ENCODE results near the gene DNAJC22. TPM values are rescaled to one million over a fixed set of nuclear protein-coding genes. Genes with fewer than 3 reads are reported as not detected.
"Not testable (repeated sequence)": the region's sequence is repeated elsewhere in the genome, so short reads cannot be mapped to it uniquely, and the experiment has no call there.

DNAJC22 gene
- under 1 TPM; 0.02 TPM for polyA plus RNA-seq

- Histone ChIP-seq H3K4me3 (ENCODE audit: low read depth in 1 of 2, low read length in 2 of 2) (peak within 1 kb of the TSS; percentile 26 to 37), H3K4me1 (ENCODE audit: control insufficient read depth in 2 of 2, insufficient read depth in 2 of 2, low read length in 1 of 2) (peaks cover 12 to 33% of the 10 kb centered on the region in 2 donors), H3K27ac (ENCODE audit: low read depth in 2 of 2, low read length in 1 of 2) (no peak within 1 kb of the TSS), H3K36me3 (ENCODE audit: control insufficient read depth in 2 of 2, insufficient read depth in 2 of 2, low read length in 1 of 2) (no peaks in the 10 kb centered on the region), H3K27me3 (ENCODE audit: control insufficient read depth in 1 of 2, insufficient read depth in 2 of 2, low read length in 2 of 2) (peaks cover 0 to 20% of the 10 kb centered on the region in 2 donors), H3K9me3 (ENCODE audit: control insufficient read depth in 2 of 2, insufficient read depth in 1 of 2, low read depth in 1 of 2, low read length in 1 of 2) (no peaks in the 10 kb centered on the region)
- WGBS, 2 donors = 2 to 3% methylated on average over 46 to 47 of the region's 47 CpGs
Observed at GRCh38 chr12:49346659-49347310, at the start of gene DNAJC22. DNAJC22 (plus strand) TSS chr12:49346888; CDS start chr12:49348873, 1,985 bp downstream.

- Histone ChIP-seq H3K27me3 (ENCODE audit: control insufficient read depth in 1 of 2, insufficient read depth in 2 of 2, low read length in 2 of 2) (peaks cover 0 to 27% of the 10 kb centered on the region in 2 donors), H3K9me3 (ENCODE audit: control insufficient read depth in 2 of 2, insufficient read depth in 1 of 2, low read depth in 1 of 2, low read length in 1 of 2) (peaks cover 0 to 5% of the 10 kb centered on the region in 2 donors), H3K27ac (ENCODE audit: low read depth in 2 of 2, low read length in 1 of 2) (no peak overlapping the region), H3K4me3 (ENCODE audit: low read depth in 1 of 2, low read length in 2 of 2) (no peak overlapping the region), H3K36me3 (ENCODE audit: control insufficient read depth in 2 of 2, insufficient read depth in 2 of 2, low read length in 1 of 2) (no peaks in the 10 kb centered on the region), H3K4me1 (ENCODE audit: control insufficient read depth in 2 of 2, insufficient read depth in 2 of 2, low read length in 1 of 2) (peaks cover 0 to 33% of the 10 kb centered on the region in 2 donors)
- 23 to 29% methylated on average over 8 of the region's 8 CpGs for WGBS, 2 donors
Observed at GRCh38 chr12:49297695-49298060, 49.0 kb upstream of the DNAJC22 start.

GRCh38 chr12:49298160-49298559 is 48.5 kb upstream of the DNAJC22 start:
- Histone ChIP-seq H3K9me3 (ENCODE audit: control insufficient read depth in 2 of 2, insufficient read depth in 1 of 2, low read depth in 1 of 2, low read length in 1 of 2) (peaks cover 0 to 5% of the 10 kb centered on the region in 2 donors), H3K27ac (ENCODE audit: low read depth in 2 of 2, low read length in 1 of 2) (no peak overlapping the region), H3K4me3 (ENCODE audit: low read depth in 1 of 2, low read length in 2 of 2) (no peak overlapping the region), H3K36me3 (ENCODE audit: control insufficient read depth in 2 of 2, insufficient read depth in 2 of 2, low read length in 1 of 2) (no peaks in the 10 kb centered on the region), H3K4me1 (ENCODE audit: control insufficient read depth in 2 of 2, insufficient read depth in 2 of 2, low read length in 1 of 2) (peaks cover 0 to 29% of the 10 kb centered on the region in 2 donors), H3K27me3 (ENCODE audit: control insufficient read depth in 1 of 2, insufficient read depth in 2 of 2, low read length in 2 of 2) (peaks cover 0 to 27% of the 10 kb centered on the region in 2 donors)
- WGBS, 2 donors = 49 to 52% methylated on average over 6 of the region's 6 CpGs

- peaks cover 0 to 6% of the 10 kb centered on the region in 2 donors for H3K4me1 ChIP-seq (ENCODE audit: control insufficient read depth in 2 of 2, insufficient read depth in 2 of 2, low read length in 1 of 2)
- peaks cover 0 to 5% of the 10 kb centered on the region in 2 donors for H3K9me3 ChIP-seq (ENCODE audit: control insufficient read depth in 2 of 2, insufficient read depth in 1 of 2, low read depth in 1 of 2, low read length in 1 of 2)
- H3K4me3 ChIP-seq (ENCODE audit: low read depth in 1 of 2, low read length in 2 of 2) = no peak overlapping the region
- peaks cover 0 to 16% of the 10 kb centered on the region in 2 donors for H3K27me3 ChIP-seq (ENCODE audit: control insufficient read depth in 1 of 2, insufficient read depth in 2 of 2, low read length in 2 of 2)
- no peaks in the 10 kb centered on the region for H3K36me3 ChIP-seq (ENCODE audit: control insufficient read depth in 2 of 2, insufficient read depth in 2 of 2, low read length in 1 of 2)
- H3K27ac ChIP-seq (ENCODE audit: low read depth in 2 of 2, low read length in 1 of 2) = no peak overlapping the region
- WGBS, 2 donors = 65 to 81% methylated on average over 4 of the region's 4 CpGs
Observed at GRCh38 chr12:49301760-49302159, 44.9 kb upstream of the DNAJC22 start.

- Histone ChIP-seq H3K9me3 (ENCODE audit: control insufficient read depth in 2 of 2, insufficient read depth in 1 of 2, low read depth in 1 of 2, low read length in 1 of 2) (no peaks in the 10 kb centered on the region), H3K27me3 (ENCODE audit: control insufficient read depth in 1 of 2, insufficient read depth in 2 of 2, low read length in 2 of 2) (no peaks in the 10 kb centered on the region), H3K36me3 (ENCODE audit: control insufficient read depth in 2 of 2, insufficient read depth in 2 of 2, low read length in 1 of 2) (no peaks in the 10 kb centered on the region), H3K4me3 (ENCODE audit: low read depth in 1 of 2, low read length in 2 of 2) (no peak overlapping the region), H3K27ac (ENCODE audit: low read depth in 2 of 2, low read length in 1 of 2) (no peak overlapping the region), H3K4me1 (ENCODE audit: control insufficient read depth in 2 of 2, insufficient read depth in 2 of 2, low read length in 1 of 2) (no peaks in the 10 kb centered on the region)
- 72 to 74% methylated on average over 2 of the region's 2 CpGs for WGBS, 2 donors
Observed at GRCh38 chr12:49304161-49304560, 42.5 kb upstream of the DNAJC22 start.

- 73 to 78% methylated on average over 6 of the region's 6 CpGs for WGBS, 2 donors
- H3K27me3 ChIP-seq (ENCODE audit: control insufficient read depth in 1 of 2, insufficient read depth in 2 of 2, low read length in 2 of 2) = no peaks in the 10 kb centered on the region
- no peaks in the 10 kb centered on the region for H3K4me1 ChIP-seq (ENCODE audit: control insufficient read depth in 2 of 2, insufficient read depth in 2 of 2, low read length in 1 of 2)
- no peaks in the 10 kb centered on the region for H3K36me3 ChIP-seq (ENCODE audit: control insufficient read depth in 2 of 2, insufficient read depth in 2 of 2, low read length in 1 of 2)
- no peak overlapping the region for H3K4me3 ChIP-seq (ENCODE audit: low read depth in 1 of 2, low read length in 2 of 2)
- H3K27ac ChIP-seq (ENCODE audit: low read depth in 2 of 2, low read length in 1 of 2) = no peak overlapping the region
- H3K9me3 ChIP-seq (ENCODE audit: control insufficient read depth in 2 of 2, insufficient read depth in 1 of 2, low read depth in 1 of 2, low read length in 1 of 2) = no peaks in the 10 kb centered on the region
Observed at GRCh38 chr12:49305762-49306510, 40.8 kb upstream of the DNAJC22 start.

GRCh38 chr12:49309386-49309785 is 37.3 kb upstream of the DNAJC22 start:
- Histone ChIP-seq H3K27me3 (ENCODE audit: control insufficient read depth in 1 of 2, insufficient read depth in 2 of 2, low read length in 2 of 2) (no peaks in the 10 kb centered on the region), H3K36me3 (ENCODE audit: control insufficient read depth in 2 of 2, insufficient read depth in 2 of 2, low read length in 1 of 2) (no peaks in the 10 kb centered on the region), H3K27ac (ENCODE audit: low read depth in 2 of 2, low read length in 1 of 2) (no peak overlapping the region), H3K9me3 (ENCODE audit: control insufficient read depth in 2 of 2, insufficient read depth in 1 of 2, low read depth in 1 of 2, low read length in 1 of 2) (no peaks in the 10 kb centered on the region), H3K4me1 (ENCODE audit: control insufficient read depth in 2 of 2, insufficient read depth in 2 of 2, low read length in 1 of 2) (no peaks in the 10 kb centered on the region), H3K4me3 (ENCODE audit: low read depth in 1 of 2, low read length in 2 of 2) (no peak overlapping the region)
- 82 to 88% methylated on average over 7 of the region's 7 CpGs for WGBS, 2 donors

- H3K36me3 ChIP-seq (ENCODE audit: control insufficient read depth in 2 of 2, insufficient read depth in 2 of 2, low read length in 1 of 2); H3K9me3 ChIP-seq (ENCODE audit: control insufficient read depth in 2 of 2, insufficient read depth in 1 of 2, low read depth in 1 of 2, low read length in 1 of 2); H3K4me1 ChIP-seq (ENCODE audit: control insufficient read depth in 2 of 2, insufficient read depth in 2 of 2, low read length in 1 of 2); H3K27ac ChIP-seq (ENCODE audit: low read depth in 2 of 2, low read length in 1 of 2); H3K27me3 ChIP-seq (ENCODE audit: control insufficient read depth in 1 of 2, insufficient read depth in 2 of 2, low read length in 2 of 2); H3K4me3 ChIP-seq (ENCODE audit: low read depth in 1 of 2, low read length in 2 of 2): not testable (repeated sequence)
- WGBS, 2 donors = 58 to 63% methylated on average over 2 of the region's 3 CpGs
Observed at GRCh38 chr12:49310451-49311000, 36.2 kb upstream of the DNAJC22 start.

GRCh38 chr12:49314811-49315210 is 31.9 kb upstream of the DNAJC22 start:
- Histone ChIP-seq H3K27ac (ENCODE audit: low read depth in 2 of 2, low read length in 1 of 2) (no peak overlapping the region), H3K36me3 (ENCODE audit: control insufficient read depth in 2 of 2, insufficient read depth in 2 of 2, low read length in 1 of 2) (no peaks in the 10 kb centered on the region), H3K4me3 (ENCODE audit: low read depth in 1 of 2, low read length in 2 of 2) (no peak overlapping the region), H3K27me3 (ENCODE audit: control insufficient read depth in 1 of 2, insufficient read depth in 2 of 2, low read length in 2 of 2) (no peaks in the 10 kb centered on the region), H3K4me1 (ENCODE audit: control insufficient read depth in 2 of 2, insufficient read depth in 2 of 2, low read length in 1 of 2) (no peaks in the 10 kb centered on the region), H3K9me3 (ENCODE audit: control insufficient read depth in 2 of 2, insufficient read depth in 1 of 2, low read depth in 1 of 2, low read length in 1 of 2) (no peaks in the 10 kb centered on the region)
- 82 to 100% methylated on average over 1 of the region's 1 CpG for WGBS, 2 donors
